ENCODE measurements around the gene BOLA3. TPM values are rescaled to one million over a fixed set of nuclear protein-coding genes. Genes with fewer than 3 reads are reported as not detected.

Gene BOLA3
- total and polyA plus RNA-seq, 10 of the 15 experiments (the other 5 are each of a cell fraction or from before 2014, with no cell fraction given): 62.6 to 300 (median 134) TPM

- no peaks in the 10 kb centered on the region for H3K4me1 ChIP-seq (ENCODE audit: control insufficient read depth, insufficient read depth, low read length)
- peaks cover 39 to 55% of the 10 kb centered on the region in 2 experiments for H3K36me3 ChIP-seq (ENCODE audit: control insufficient read depth in 2 of 2, insufficient read depth in 2 of 2, low read length in 1 of 2)
- SMC1A ChIA-PET (ENCODE audit: uncharacterized antibody, unreplicated experiment): no interaction called here
- H3K27me3 ChIP-seq (replicated peaks in 1 of 2; ENCODE audit: control insufficient read depth in 2 of 2, insufficient read depth in 2 of 2, low read length in 1 of 2): no peaks in the 10 kb centered on the region
- H3K9ac ChIP-seq (ENCODE audit: control insufficient read depth, insufficient read depth, low read length): no peak overlapping the region
- H4K20me1 ChIP-seq (ENCODE audit: control insufficient read depth, insufficient read depth): no peaks in the 10 kb centered on the region
- no peak overlapping the region for H2AFZ ChIP-seq (ENCODE audit: control insufficient read depth, low read depth, low read length)
- CTCF ChIA-PET: no interaction called here
- H3K27ac ChIP-seq (ENCODE audit: control insufficient read depth, insufficient read depth): no peak overlapping the region
- in situ Hi-C loops (cut with MboI) (no loop called here), intact Hi-C loops (cut with micrococcal nuclease; ENCODE audit: unreplicated experiment) (no loop called here)
- H3K4me2 ChIP-seq (ENCODE audit: control insufficient read depth, insufficient read depth): no peak overlapping the region
- FAIRE-seq (no peak), ATAC-seq (no peak), DNase-seq (ENCODE audit: low read depth, low spot score) (no peak)
- POLR2A ChIA-PET: interaction anchor here (1.0 kb wide), 1 partner anchor 265 kb away, joined by 3 read pairs; no protein-coding TSS in a partner anchor
- no peaks in the 10 kb centered on the region for H3K9me3 ChIP-seq (replicated peaks; ENCODE audit: control insufficient read depth, insufficient read depth, low read length)
- H3K4me3 ChIP-seq: no peak overlapping the region
- WGBS (ENCODE audit: insufficient coverage, insufficient replicate concordance, low lambda C conversion rate, missing lambda C conversion rate): 93% methylated on average over 7 of the region's 7 CpGs
- TF ChIP-seq BHLHE40 (IDR thresholded peaks at IDR 0.05; ENCODE audit: borderline replicate concordance in 1 of 2, low read depth in 2 of 2, low read length in 1 of 2) (no peak), BCLAF1 (IDR thresholded peaks at IDR 0.05) (no peak)
- RAD21 ChIA-PET (ENCODE audit: unreplicated experiment): no interaction called here
- BruUV-seq (replicated peaks): no TSS peak
- no peaks in the 10 kb centered on the region for H3K79me2 ChIP-seq (ENCODE audit: control insufficient read depth, insufficient read depth, low read length)
Measured at GRCh38 chr2:74092275-74092674, 55.4 kb downstream of the BOLA3 start.

- ChIA-PET SMC1A (ENCODE audit: uncharacterized antibody, unreplicated experiment) (no interaction called here), RAD21 (ENCODE audit: unreplicated experiment) (no interaction called here), CTCF (no interaction called here), POLR2A (no interaction called here)
- Histone ChIP-seq H3K27me3 (replicated peaks in 1 of 2; ENCODE audit: control insufficient read depth in 2 of 2, insufficient read depth in 2 of 2, low read length in 1 of 2) (no peaks in the 10 kb centered on the region), H3K27ac (ENCODE audit: control insufficient read depth, insufficient read depth) (no peak overlapping the region), H3K79me2 (ENCODE audit: control insufficient read depth, insufficient read depth, low read length) (no peaks in the 10 kb centered on the region), H3K9me3 (replicated peaks; ENCODE audit: control insufficient read depth, insufficient read depth, low read length) (no peaks in the 10 kb centered on the region), H3K4me3 (no peak overlapping the region), H4K20me1 (ENCODE audit: control insufficient read depth, insufficient read depth) (no peaks in the 10 kb centered on the region), H3K4me1 (ENCODE audit: control insufficient read depth, insufficient read depth, low read length) (no peaks in the 10 kb centered on the region), H3K9ac (ENCODE audit: control insufficient read depth, insufficient read depth, low read length) (no peak overlapping the region), H3K36me3 (ENCODE audit: control insufficient read depth in 2 of 2, insufficient read depth in 2 of 2, low read length in 1 of 2) (peaks cover 39 to 61% of the 10 kb centered on the region in 2 experiments), H2AFZ (ENCODE audit: control insufficient read depth, low read depth, low read length) (no peak overlapping the region), H3K4me2 (ENCODE audit: control insufficient read depth, insufficient read depth) (no peak overlapping the region)
- 98% methylated on average over 3 of the region's 3 CpGs for WGBS (ENCODE audit: insufficient coverage, insufficient replicate concordance, low lambda C conversion rate, missing lambda C conversion rate)
- DNase-seq (ENCODE audit: low read depth, low spot score) (no peak), FAIRE-seq (no peak), ATAC-seq (no peak)
- intact Hi-C loops (cut with micrococcal nuclease; ENCODE audit: unreplicated experiment) (no loop called here), in situ Hi-C loops (cut with MboI) (no loop called here)
- 0 out of 2 replicates have a peak, but pooled peaks have one; percentile 20 for TF ChIP-seq POLR2A (IDR thresholded peaks at IDR 0.05; ENCODE audit: low read depth, low read length)
- no peak for TF ChIP-seq MYC (IDR thresholded peaks at IDR 0.05; ENCODE audit: insufficient read depth, insufficient read length, insufficient replicate concordance, low read length, severe bottlenecking)
- BruUV-seq (replicated peaks): no TSS peak
Measured at GRCh38 chr2:74091391-74091790, 56.3 kb downstream of the BOLA3 start.
